Activated CD4-positive, alpha-beta memory T cell treated with anti-CD3 and anti-CD28 coated beads for 36 hours (primary cell): ENCODE data around the gene GRIN3A. TPM values are rescaled to one million over a fixed set of nuclear protein-coding genes. Genes with fewer than 3 reads are reported as not detected.
A peak's percentile ranks its signal among the peaks of the same experiment; 100 is the strongest.

Source experiments
- CTCF ChIA-PET: fragments of 350-600 bp; sonication (Branson Sonifier 250); formaldehyde crosslinking; loops from one replicate; lab custom pipeline; 2021; ENCODE audit warnings: antibody characterized with exemption, inconsistent platforms; lab: Charles Lee
- POLR2A ChIA-PET: fragments of 350-600 bp; sonication (Branson Sonifier 250); formaldehyde crosslinking; loops from one replicate; lab custom pipeline; 2021; ENCODE audit warnings: antibody characterized with exemption; lab: Charles Lee
- DNase-seq: peaks from one replicate; pipeline ENCODE4 v3.0.0-alpha.2; 2020
- H3K27ac Mint-ChIP-seq: one replicate; pipeline ENCODE4 v1.8.0; 2021; ENCODE audit warnings: mixed read lengths
- H3K27me3 Mint-ChIP-seq: one replicate; pipeline ENCODE4 v1.8.0; 2021; ENCODE audit warnings: mixed read lengths
- H3K36me3 Mint-ChIP-seq: one replicate; pipeline ENCODE4 v1.8.0; 2021; ENCODE audit warnings: mixed read lengths
- H3K4me1 Mint-ChIP-seq: one replicate; pipeline ENCODE4 v1.8.0; 2021; ENCODE audit warnings: low read depth, mixed read lengths
- H3K4me3 Mint-ChIP-seq: one replicate; pipeline ENCODE4 v1.8.0; 2021; ENCODE audit warnings: mild to moderate bottlenecking, mixed read lengths
- H3K9me3 Mint-ChIP-seq: one replicate; pipeline ENCODE4 v1.8.0; 2021; ENCODE audit warnings: mixed read lengths
- intact Hi-C: fragments of 100-400 bp; cut with micrococcal nuclease; formaldehyde crosslinking; loops from one replicate; pipeline ENCODE4 v1.15.1; 2023
- total RNA-seq, 2 experiments: library from RNA; stranded (reverse); gene quantifications; one replicate each; pipeline ENCODE4 v1.2.3, GENCODE V29; 2021

GRIN3A gene
- total RNA-seq, 2 experiments from 2014 or later = not detected

DNA sequence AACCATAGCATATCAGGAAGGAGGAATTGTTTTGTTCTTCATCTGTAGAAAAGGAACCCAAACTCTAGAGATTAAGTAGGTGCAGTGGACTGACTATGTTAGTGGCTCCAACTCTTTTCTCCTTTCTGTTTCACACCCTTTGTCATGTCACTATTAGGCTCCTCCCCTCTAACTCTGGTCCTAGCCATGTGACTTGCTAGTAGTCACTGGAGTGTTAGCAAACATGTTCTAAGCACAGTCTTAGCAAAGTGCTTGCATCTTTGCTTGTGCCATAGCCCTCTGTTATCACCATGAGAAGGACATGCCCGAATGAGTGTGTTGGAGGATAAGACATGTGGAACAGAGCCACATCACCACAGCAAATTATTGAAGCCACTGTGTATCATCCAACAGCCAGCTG lies 88.3 kb downstream of the GRIN3A start:
- H3K4me3 Mint-ChIP-seq = no peak overlapping the region
- no peaks in the 10 kb centered on the region for H3K36me3 Mint-ChIP-seq
- POLR2A ChIA-PET = no interaction called here
- H3K27ac Mint-ChIP-seq = no peak overlapping the region
- intact Hi-C loops = no loop called here
- peaks cover 5% of the 10 kb centered on the region for H3K27me3 Mint-ChIP-seq
- no peaks in the 10 kb centered on the region for H3K4me1 Mint-ChIP-seq
- no peaks in the 10 kb centered on the region for H3K9me3 Mint-ChIP-seq
- no peak for DNase-seq
- CTCF ChIA-PET = no interaction called here

DNA sequence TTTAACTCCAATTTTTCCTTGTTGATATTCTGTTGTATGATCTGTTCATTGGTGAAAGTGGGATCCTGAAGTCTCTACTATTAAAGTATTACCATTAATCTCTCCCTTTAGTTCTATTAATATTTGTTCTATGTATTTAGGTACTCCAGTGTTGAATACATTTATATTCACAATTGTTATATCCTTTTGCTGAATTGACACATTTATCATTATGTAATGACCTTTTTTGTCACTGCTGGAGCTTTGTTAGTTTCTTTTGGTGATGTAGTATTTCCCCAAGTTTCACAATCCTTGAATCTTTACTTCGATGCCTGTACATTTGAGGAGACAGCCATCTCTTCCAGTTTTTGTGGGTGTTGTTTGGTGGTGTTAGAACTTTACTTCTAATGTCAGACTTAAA lies 90.0 kb downstream of the GRIN3A start:
- no peak overlapping the region for H3K27ac Mint-ChIP-seq
- intact Hi-C loops = no loop called here
- H3K4me1 Mint-ChIP-seq = no peaks in the 10 kb centered on the region
- peaks cover 5% of the 10 kb centered on the region for H3K27me3 Mint-ChIP-seq
- no peak for DNase-seq
- ChIA-PET CTCF (interaction anchor here (0.7 kb wide), 1 partner anchor 85 kb away, joined by 4 read pairs; no protein-coding TSS in a partner anchor), POLR2A (no interaction called here)
- no peaks in the 10 kb centered on the region for H3K36me3 Mint-ChIP-seq
- no peaks in the 10 kb centered on the region for H3K9me3 Mint-ChIP-seq
- no peak overlapping the region for H3K4me3 Mint-ChIP-seq

DNA sequence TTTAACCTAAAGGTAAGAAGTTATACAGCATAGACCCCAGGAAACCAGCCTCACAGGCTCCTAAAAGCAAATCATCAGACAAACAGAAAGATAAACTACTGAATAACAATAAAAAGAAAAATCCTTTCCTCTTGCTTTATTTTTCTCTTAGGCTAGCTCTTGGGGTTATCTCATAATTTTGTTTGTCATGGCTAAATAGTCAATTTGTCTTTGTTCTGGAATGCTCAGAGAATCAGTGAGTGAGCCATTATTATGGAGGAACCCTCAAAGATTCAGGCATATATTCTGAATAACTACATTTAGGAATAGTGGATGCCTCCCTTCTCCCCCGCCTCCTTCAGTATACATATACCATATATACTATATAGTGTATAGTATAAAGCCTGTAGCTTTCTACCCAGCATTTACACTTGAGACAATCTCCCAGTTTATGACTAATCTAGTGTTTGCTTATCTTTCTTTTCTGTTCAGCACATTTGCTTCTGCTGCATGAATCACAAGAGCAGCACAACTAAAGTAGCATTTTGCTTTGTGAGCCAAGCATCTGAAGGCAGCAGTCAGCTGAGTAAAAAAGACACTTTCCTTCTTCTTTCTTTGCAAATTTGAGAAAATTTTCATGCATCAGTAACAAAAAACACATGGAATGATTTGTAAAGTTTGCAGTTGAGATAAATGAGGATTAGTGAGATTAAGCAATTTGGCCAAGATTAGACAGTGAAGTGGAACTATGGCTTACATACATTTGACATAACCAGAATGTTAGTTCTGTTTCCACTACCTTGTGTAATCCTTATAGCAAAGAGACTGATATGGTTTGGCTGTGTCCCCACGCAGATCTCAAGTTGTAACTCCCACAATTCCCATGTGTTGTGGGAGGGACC lies 98.4 kb downstream of the GRIN3A start:
- no peak for DNase-seq
- H3K4me3 Mint-ChIP-seq = no peak overlapping the region
- ChIA-PET CTCF (no interaction called here), POLR2A (no interaction called here)
- H3K4me1 Mint-ChIP-seq = no peaks in the 10 kb centered on the region
- H3K36me3 Mint-ChIP-seq = no peaks in the 10 kb centered on the region
- H3K9me3 Mint-ChIP-seq = peaks cover 6% of the 10 kb centered on the region
- no peak overlapping the region for H3K27ac Mint-ChIP-seq
- intact Hi-C loops = no loop called here
- no peaks in the 10 kb centered on the region for H3K27me3 Mint-ChIP-seq

DNA sequence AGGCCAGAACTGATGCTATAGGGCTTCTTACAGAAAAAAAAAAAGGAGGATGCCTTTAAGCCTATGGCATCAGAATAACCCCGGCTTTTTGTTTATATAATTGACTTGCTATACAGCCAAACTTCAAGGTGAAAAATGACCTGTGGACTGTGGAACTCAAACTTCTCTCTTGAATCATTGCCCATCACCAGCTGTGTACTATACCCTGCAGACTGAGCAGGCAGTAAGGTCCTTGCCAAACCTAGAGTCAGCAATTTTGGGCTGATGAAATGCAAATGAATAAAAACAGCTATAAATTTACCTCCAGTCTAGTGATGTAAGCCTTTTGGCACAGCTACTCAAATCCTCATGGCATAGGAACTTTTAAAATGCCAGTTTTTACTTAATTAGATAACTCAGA lies 99.1 kb downstream of the GRIN3A start:
- Mint-ChIP-seq H3K4me1 (no peaks in the 10 kb centered on the region), H3K27me3 (no peaks in the 10 kb centered on the region), H3K9me3 (peaks cover 6% of the 10 kb centered on the region), H3K4me3 (no peak overlapping the region), H3K36me3 (no peaks in the 10 kb centered on the region), H3K27ac (no peak overlapping the region)
- CTCF ChIA-PET = no interaction called here
- no peak for DNase-seq
- POLR2A ChIA-PET = no interaction called here
- intact Hi-C loops = no loop called here

DNA sequence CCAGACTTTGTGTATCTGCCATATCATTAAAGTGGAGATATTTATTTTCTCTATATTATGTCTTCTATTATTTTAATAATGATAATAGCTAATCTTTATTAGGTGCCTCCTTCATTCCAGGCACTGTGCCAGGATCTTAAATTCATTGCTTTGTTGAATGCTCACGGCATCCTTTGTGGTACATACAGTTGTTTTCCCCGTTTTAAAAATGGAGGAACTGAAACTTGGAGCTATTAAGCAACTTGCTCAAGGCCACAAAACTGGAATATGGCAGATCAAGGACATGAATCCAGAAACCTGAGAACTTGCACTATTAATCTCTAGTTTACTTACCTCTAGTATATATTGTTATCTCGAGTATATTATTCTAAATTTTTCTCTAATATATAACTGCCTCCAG lies 102.2 kb downstream of the GRIN3A start:
- CTCF ChIA-PET = no interaction called here

DNA sequence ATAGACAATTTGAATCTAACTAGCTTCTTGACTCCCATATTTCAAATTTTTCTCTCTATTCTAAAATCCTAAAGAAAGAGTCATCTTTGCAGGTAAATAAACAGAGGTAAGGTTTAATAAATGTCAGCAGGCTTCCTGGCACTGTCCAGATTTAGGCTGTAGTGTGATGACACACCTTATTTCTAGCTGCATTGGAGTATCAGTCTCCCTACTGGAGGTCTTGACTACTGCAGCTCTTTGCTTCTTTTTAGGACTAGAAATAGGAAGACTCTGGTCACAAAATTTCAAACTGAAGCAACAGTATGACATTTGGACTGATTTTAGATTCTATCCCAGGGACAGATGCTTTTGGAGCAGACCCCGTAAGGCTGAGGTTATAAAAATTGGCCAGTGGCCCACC lies 103.0 kb downstream of the GRIN3A start:
- ChIA-PET POLR2A (no interaction called here), CTCF (no interaction called here)
- H3K9me3 Mint-ChIP-seq = no peaks in the 10 kb centered on the region

More for the DNA sequence above, 102.2 kb downstream of the GRIN3A start:
- Mint-ChIP-seq H3K27me3 (peaks cover 2% of the 10 kb centered on the region), H3K4me3 (no peak overlapping the region), H3K27ac (no peak overlapping the region), H3K4me1 (no peaks in the 10 kb centered on the region), H3K36me3 (no peaks in the 10 kb centered on the region), H3K9me3 (no peaks in the 10 kb centered on the region)
- DNase-seq = no peak
- POLR2A ChIA-PET = no interaction called here
- intact Hi-C loops = no loop called here

DNA sequence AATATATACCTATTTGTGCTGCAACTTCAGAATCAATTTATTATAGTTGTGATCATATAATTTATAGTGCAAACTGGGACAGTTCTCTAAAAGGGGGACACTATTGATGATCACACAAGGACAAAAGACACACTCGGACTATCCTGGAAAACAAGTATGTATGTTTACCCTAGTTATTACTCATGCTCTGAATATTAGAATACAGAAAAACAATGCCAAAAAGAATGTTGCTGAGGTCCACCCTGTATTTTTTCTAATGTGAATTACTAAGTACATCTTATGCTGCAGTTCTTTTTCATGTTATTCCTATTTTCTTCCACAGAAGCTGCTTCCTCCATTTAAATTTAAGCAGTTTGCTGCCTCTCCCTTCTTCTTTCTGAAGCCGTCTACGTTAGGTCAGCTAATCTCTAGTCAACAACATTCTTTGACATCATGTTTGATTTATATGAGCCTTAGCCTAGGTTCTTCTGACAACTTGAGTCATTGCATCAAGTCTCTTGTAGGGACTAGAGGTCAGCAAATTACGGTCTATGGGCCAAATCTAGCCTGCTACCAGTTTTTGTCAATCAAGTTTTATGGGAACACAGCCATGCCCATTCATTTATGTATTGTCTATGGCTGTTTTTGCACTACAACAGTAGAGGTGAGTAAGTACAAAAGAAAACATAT lies 103.6 kb downstream of the GRIN3A start:
- Mint-ChIP-seq H3K27ac (no peak overlapping the region), H3K4me1 (no peaks in the 10 kb centered on the region), H3K9me3 (no peaks in the 10 kb centered on the region), H3K36me3 (no peaks in the 10 kb centered on the region), H3K4me3 (no peak overlapping the region), H3K27me3 (peaks cover 2% of the 10 kb centered on the region)
- DNase-seq = no peak
- POLR2A ChIA-PET = no interaction called here
- intact Hi-C loops = no loop called here
- CTCF ChIA-PET = no interaction called here

More for the DNA sequence above, 103.0 kb downstream of the GRIN3A start:
- intact Hi-C loops = no loop called here
- Mint-ChIP-seq H3K4me3 (no peak overlapping the region), H3K36me3 (no peaks in the 10 kb centered on the region), H3K27ac (no peak overlapping the region), H3K4me1 (no peaks in the 10 kb centered on the region), H3K27me3 (peaks cover 2% of the 10 kb centered on the region)
- no peak for DNase-seq

DNA sequence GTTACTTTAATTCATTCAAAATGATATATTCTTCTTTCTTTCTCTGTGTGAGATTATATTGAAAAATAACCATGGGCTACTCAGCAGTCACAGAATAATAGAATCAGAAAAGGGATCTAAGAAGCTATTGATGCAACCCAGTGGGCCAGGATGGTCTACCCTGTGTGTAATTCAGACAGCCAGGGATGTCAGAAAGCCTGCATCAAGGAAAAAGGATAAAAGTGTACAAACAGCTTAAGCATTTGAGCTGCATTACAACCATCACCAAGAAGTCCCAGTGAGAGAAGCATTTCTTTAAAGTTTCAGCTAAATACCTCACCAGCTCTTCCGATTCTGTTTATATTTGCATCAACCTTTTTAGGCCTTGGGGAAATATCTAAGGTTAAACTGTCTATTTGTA lies 105.8 kb downstream of the GRIN3A start:
- Mint-ChIP-seq H3K9me3 (no peaks in the 10 kb centered on the region), H3K36me3 (no peaks in the 10 kb centered on the region), H3K4me1 (no peaks in the 10 kb centered on the region), H3K27me3 (peaks cover 2% of the 10 kb centered on the region), H3K27ac (no peak overlapping the region), H3K4me3 (no peak overlapping the region)
- DNase-seq = no peak
- CTCF ChIA-PET = no interaction called here
- intact Hi-C loops = no loop called here
- POLR2A ChIA-PET = no interaction called here

DNA sequence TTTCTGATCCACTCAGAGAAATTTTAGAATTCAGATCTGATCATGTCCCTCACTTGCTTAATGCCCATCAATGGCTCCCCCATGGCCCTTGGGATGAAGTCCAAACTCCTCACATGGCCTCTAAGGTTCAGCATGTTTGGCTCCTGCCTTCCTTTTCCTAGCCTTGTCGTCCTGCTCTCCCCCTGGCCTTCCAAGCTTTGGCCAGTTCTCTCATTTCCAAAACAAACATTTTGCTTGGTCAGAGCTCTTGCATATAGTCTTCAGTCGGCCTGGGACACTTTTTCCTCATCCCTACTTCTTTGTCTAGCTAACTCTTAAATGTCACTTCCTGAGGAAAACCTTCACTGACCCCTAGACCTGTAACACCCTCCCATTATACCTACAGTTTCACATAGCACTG lies 106.6 kb downstream of the GRIN3A start:
- no peaks in the 10 kb centered on the region for H3K4me1 Mint-ChIP-seq
- CTCF ChIA-PET = no interaction called here

DNA sequence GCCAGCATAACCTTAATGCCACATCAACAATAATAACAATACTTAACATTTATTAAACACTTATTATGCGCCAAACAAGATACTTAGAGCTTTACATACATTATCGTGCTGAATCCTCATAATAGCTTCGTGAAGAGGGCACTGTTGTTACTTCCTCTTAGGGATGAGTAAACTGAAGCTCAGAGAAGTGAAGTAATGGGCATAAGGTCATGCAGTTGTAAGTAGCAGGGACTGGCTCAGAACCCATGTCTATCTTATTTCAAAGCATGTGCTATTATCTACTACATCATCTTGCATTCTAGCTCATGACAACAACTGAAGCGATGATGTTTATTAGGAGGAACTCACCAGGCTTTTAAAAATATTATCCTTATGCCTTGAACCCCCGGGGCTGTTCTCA lies 108.8 kb downstream of the GRIN3A start:
- Mint-ChIP-seq H3K9me3 (no peaks in the 10 kb centered on the region), H3K4me3 (no peak overlapping the region), H3K4me1 (peaks cover 3% of the 10 kb centered on the region), H3K27me3 (peaks cover 2% of the 10 kb centered on the region), H3K27ac (no peak overlapping the region), H3K36me3 (no peaks in the 10 kb centered on the region)
- intact Hi-C loops = no loop called here
- DNase-seq = no peak
- CTCF ChIA-PET = no interaction called here
- POLR2A ChIA-PET = no interaction called here

More for the DNA sequence above, 106.6 kb downstream of the GRIN3A start:
- peaks cover 2% of the 10 kb centered on the region for H3K27me3 Mint-ChIP-seq
- no peak overlapping the region for H3K27ac Mint-ChIP-seq
- intact Hi-C loops = no loop called here
- no peak for DNase-seq
- H3K36me3 Mint-ChIP-seq = no peaks in the 10 kb centered on the region
- POLR2A ChIA-PET = no interaction called here
- H3K9me3 Mint-ChIP-seq = no peaks in the 10 kb centered on the region
- no peak overlapping the region for H3K4me3 Mint-ChIP-seq

DNA sequence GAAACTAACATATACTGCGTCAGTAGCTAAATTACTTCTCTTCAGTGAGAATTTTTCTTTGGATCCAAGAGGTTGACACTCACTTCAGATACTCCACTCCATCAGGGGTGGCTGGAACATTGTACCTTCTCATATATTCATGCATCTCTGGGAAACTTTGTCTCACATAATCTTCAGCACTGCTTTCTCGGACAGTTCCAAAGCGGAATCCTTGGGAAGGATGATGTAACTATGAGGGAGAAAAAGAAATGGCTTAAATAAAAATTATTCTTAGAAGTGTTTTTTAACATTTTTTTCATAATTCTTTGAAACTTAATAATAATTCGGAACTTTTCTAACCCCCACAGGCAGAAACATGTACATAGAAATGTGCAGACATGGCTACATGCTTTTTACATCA lies 110.3 kb downstream of the GRIN3A start:
- intact Hi-C loops = no loop called here
- ChIA-PET CTCF (no interaction called here), POLR2A (no interaction called here)
- Mint-ChIP-seq H3K36me3 (no peaks in the 10 kb centered on the region), H3K4me1 (peaks cover 3% of the 10 kb centered on the region), H3K9me3 (no peaks in the 10 kb centered on the region), H3K27me3 (peaks cover 2% of the 10 kb centered on the region), H3K4me3 (no peak overlapping the region), H3K27ac (no peak overlapping the region)
- no peak for DNase-seq

DNA sequence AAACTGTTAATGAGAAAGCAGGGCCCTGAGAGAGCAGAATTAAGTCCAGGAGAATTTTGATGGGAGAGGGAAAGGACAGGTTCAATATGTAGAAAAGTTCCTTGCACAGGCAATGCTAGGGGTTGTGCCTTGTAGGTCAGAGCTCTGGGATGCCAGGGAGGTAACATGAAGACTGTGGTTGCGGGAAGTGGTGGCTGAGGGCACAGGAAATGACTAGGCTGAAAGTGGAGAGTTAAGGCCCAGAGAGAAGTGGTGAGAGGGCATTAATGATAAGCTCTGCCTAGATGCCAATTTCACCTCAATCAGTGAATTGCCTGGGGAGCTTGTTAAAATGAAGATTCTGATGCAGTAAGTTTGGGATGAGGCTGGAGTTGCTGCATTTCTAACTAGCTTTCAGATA lies 112.2 kb downstream of the GRIN3A start:
- peaks cover 3% of the 10 kb centered on the region for H3K4me1 Mint-ChIP-seq
- no peak overlapping the region for H3K4me3 Mint-ChIP-seq
- no peaks in the 10 kb centered on the region for H3K36me3 Mint-ChIP-seq
- peak; percentile 18 for DNase-seq
- ChIA-PET CTCF (no interaction called here), POLR2A (no interaction called here)
- H3K9me3 Mint-ChIP-seq = no peaks in the 10 kb centered on the region
- intact Hi-C loops = no loop called here
- no peak overlapping the region for H3K27ac Mint-ChIP-seq
- H3K27me3 Mint-ChIP-seq = no peaks in the 10 kb centered on the region

DNA sequence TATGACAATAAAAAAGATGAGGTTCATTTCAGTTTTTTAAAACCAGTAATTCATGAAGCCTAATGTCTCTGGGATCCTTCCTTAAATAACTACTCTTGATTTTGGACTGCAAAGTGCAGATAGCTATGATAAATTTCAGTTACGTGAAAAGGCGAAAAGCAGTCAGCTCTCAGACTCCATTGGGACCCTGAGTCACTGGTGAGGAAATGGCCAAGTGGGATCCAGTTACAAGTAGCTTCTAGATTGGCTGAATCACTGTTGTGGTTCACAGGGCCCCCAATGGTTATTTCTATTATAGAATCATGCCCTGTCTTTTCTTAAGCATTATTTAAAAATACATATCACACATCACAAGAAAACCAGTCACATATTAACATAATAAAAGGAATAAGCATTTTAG lies 112.6 kb downstream of the GRIN3A start:
- DNase-seq = no peak
- no peak overlapping the region for H3K27ac Mint-ChIP-seq
- ChIA-PET POLR2A (no interaction called here), CTCF (no interaction called here)
- intact Hi-C loops = no loop called here
- H3K9me3 Mint-ChIP-seq = no peaks in the 10 kb centered on the region
- no peak overlapping the region for H3K4me3 Mint-ChIP-seq
- H3K4me1 Mint-ChIP-seq = peaks cover 3% of the 10 kb centered on the region
- H3K36me3 Mint-ChIP-seq = no peaks in the 10 kb centered on the region
- H3K27me3 Mint-ChIP-seq = no peaks in the 10 kb centered on the region
